Left colon (tissue), 2 donors: Measurements from ENCODE around the gene URB1. TPM values are rescaled to one million over a fixed set of nuclear protein-coding genes. Genes with fewer than 3 reads are reported as not detected.
A peak's percentile ranks its signal among the peaks of the same experiment; 100 is the strongest.
"Not testable (repeated sequence)": the region's sequence is repeated elsewhere in the genome, so short reads cannot be mapped to it uniquely, and the experiment has no call there.

ENCODE experiments used
- ATAC-seq: fragments of 200-7000 bp; cut with Tn5 transposase; one replicate; pipeline ENCODE4 v1.9.1; 2020; ENCODE audit warnings: mild to moderate bottlenecking, moderate library complexity
- DNase-seq, 2 donors: peaks; one replicate each; pipeline ENCODE4 v3.0.0-alpha.2; 2020
- intact Hi-C, 2 donors: fragments of 100-400 bp; cut with DNase I in 1 of 2; cut with micrococcal nuclease in 1 of 2; formaldehyde crosslinking; loops; one replicate each; pipeline versions ENCODE4 v1.11.2 to v1.14.0; 2022; cut with DNase I, micrococcal nuclease
- long read RNA-seq: library from polyadenylated mRNA; unstranded; transcript quantifications from one replicate; pipeline ENCODE4 v2.0.0, GENCODE V29; 2021
- total RNA-seq, 2 donors: library from RNA; stranded (reverse); fragmentation: NEBNext Ultra II Directional; extraction: Animal tissue kit (Norgen Biotek cat#: 25700); gene quantifications; one replicate each; pipeline ENCODE4 v1.2.1, GENCODE V29; 2021
- donor health status: DM: no; HTN: no; CAD: no.
- donor health status: DM: yes; HTN: yes; CAD: no.

The URB1 gene
- total RNA-seq, result 10 to 100 TPM in 1 of 2 donors, 1 to 10 TPM in 1; 7.3 to 12.6 TPM
- long read RNA-seq, partial matches to known transcripts, result 7 of 8 reads
- long read RNA-seq, other reads (novel, unspliced or antisense), result 1 of 8 reads

DNA sequence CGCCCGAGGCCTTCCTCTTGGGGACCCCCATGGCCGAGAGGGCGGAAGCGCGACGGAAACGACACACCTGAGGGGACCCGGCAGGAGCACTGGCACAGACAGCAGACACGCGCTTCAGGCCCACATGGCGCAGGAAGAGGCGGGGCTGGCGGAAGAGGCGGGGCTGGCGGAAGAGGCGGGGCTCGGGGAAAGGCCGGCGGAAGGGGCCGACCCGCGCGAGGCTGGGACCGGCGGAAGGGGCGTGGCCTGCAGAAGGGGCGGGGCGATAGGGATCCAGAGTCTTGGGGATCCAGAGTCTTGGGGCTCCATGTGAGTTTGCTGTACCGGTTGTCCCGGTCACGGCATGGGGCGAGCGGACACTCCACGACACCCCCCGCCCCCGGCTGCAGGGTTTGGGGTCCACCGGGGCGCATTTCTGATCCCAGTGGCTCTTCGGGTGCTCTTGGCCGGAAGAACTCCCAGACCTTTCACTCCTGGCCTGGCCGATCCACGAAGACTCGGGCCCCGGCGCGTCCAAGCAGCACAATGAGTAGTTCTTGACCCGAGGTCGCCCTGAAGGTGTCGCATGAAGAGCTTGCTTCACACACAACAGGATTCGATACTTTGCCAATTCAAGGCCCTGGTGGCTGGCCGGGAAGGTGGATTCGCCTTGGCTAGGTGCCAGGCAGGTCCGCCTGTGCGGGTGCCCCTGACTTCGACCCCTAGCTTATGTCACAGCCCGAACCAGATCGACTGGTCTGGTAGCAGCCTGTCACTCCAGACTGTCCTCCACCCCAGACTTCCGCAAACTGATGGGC, at the start of gene URB1:
Gene URB1 (minus strand): TSS at position 133 of the 797 bp plus-strand sequence. CDS start 102 bp downstream, at position 31.
- intact Hi-C loops, result no loop called here
- DNase-seq (peak; percentile 91 to 98), ATAC-seq (peak; percentile 96)

DNA sequence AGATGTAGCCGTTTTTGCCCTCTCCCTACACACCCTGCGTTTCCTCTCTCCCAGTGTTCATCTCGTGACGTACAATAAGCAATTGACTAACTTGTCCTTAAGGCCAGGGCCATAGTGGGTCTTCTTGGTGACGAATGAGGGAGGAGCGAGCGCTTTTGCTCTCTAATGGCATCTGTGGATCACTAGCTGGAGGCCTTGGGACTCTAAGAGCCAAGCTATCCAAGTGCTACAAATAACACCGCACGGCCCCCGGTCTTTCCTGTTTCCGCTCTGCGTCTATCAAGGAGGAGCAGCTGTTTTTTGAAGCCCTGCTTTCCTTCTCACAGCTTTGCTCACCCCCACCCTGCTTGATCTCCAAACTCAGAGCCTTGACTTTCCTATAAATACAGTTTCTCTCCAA, 44.9 kb upstream of the URB1 start:
- DNase-seq, result no peak
- intact Hi-C loops, result no loop called here
- ATAC-seq, result no peak

- ATAC-seq, result peak; percentile 64
- DNase-seq, intact Hi-C loops: not testable (repeated sequence)
These were observed 40.3 kb upstream of the URB1 start for GRCh38 chr21:32432982-32433660.

- ATAC-seq, result no peak
- intact Hi-C loops, result no loop called here
These were observed 35.3 kb upstream of the URB1 start for GRCh38 chr21:32427958-32428623.

GRCh38 chr21:32426592-32427051, 33.8 kb upstream of the URB1 start:
- intact Hi-C loops, result no loop called here
- no peak for ATAC-seq
- no peak for DNase-seq

More at GRCh38 chr21:32427958-32428623, 35.3 kb upstream of the URB1 start:
- DNase-seq, result no peak

DNA sequence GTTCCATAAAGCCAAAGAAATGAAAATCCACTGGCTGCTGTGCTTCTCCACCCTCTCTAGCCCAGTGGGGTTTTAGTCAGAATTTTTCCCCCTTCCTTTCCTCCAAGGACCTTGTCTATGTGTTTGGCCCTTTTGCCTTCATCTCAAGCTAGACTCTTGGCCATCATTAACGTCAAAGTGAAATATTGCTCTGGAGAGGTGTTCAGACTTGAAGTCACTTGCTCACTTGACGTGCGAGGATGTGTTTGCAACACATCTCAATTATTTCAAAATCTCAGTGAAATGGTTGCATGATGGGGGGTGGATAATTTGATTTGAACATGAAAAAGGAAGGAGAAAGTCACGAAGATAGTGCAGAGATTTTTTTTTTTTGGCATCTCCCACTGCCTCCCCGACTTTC, 33.3 kb upstream of the URB1 start:
- DNase-seq, result no peak
- intact Hi-C loops, result no loop called here
- ATAC-seq, result no peak

DNA sequence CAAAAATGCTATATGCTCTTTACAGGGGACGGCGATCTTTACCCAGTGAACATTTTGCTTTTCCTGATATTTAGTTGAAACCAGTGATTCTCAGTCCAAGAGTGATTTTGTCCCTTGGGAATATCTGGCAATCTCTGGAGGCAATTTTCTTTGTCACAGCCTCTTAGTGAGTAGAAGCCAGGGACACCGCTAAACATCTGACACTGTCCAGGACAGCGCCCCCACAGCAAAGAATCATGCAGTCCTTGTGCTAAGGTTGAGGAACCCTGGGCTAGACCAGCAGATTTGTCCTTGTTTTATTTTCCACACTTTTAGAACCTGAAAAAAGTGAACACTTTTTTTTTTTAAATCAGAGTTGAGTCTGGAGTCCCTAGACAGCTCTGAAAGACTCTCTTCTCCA, 32.8 kb upstream of the URB1 start:
- DNase-seq (no peak), ATAC-seq (no peak)
- intact Hi-C loops, result no loop called here

GRCh38 chr21:32424674-32425073, 31.9 kb upstream of the URB1 start:
- DNase-seq (no peak), ATAC-seq (no peak)
- intact Hi-C loops, result no loop called here

DNA sequence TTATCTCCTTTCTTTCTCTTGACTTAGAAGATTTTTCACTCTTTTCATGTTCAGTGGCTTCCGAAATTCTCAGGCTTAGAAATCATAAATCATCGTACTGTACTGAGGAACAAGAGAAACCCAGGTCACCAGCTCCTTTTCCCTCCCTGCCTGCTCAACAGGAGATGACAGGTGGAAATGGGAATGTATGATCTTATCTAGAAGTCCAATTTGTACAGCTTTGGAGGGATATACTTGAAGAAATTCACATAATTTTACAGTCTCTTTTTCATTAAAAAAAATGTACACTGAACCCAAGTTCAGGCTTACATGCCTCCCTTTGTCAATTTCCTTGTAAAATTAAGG, 31.4 kb upstream of the URB1 start:
- no peak for ATAC-seq
- no peak for DNase-seq
- intact Hi-C loops, result no loop called here

- no peak for DNase-seq
- no peak for ATAC-seq
- intact Hi-C loops, result no loop called here
These were observed 30.7 kb upstream of the URB1 start for GRCh38 chr21:32423320-32424190.

- ATAC-seq (no peak), DNase-seq (no peak)
- intact Hi-C loops, result no loop called here
These were observed 29.3 kb upstream of the URB1 start for GRCh38 chr21:32422064-32422463.

DNA sequence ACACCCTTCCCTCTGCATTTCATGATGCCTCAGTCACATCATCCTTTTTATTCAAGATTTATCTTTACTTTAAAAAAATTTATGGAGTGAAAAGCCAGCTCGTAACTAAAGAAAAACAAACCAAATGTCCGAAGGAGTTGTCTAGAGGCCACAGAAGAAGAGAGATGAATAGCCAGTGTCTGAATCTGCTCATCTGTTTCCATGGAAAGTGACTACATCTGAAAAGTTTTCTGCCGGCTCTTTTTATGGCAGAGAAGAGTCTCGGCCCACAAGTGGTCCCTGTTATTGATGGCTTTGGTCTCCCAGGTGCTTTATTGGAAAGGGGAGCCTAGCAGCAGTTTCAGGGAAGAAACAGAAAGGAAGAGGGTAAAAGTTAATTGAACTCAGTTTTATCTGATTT, 25.3 kb upstream of the URB1 start:
- no peak for ATAC-seq
- intact Hi-C loops, result loop anchor here in 1 of 2 donors (10.0 kb wide), 2 partner anchors 47 to 147 kb away; no protein-coding TSS in a partner anchor
- DNase-seq, result no peak

DNA sequence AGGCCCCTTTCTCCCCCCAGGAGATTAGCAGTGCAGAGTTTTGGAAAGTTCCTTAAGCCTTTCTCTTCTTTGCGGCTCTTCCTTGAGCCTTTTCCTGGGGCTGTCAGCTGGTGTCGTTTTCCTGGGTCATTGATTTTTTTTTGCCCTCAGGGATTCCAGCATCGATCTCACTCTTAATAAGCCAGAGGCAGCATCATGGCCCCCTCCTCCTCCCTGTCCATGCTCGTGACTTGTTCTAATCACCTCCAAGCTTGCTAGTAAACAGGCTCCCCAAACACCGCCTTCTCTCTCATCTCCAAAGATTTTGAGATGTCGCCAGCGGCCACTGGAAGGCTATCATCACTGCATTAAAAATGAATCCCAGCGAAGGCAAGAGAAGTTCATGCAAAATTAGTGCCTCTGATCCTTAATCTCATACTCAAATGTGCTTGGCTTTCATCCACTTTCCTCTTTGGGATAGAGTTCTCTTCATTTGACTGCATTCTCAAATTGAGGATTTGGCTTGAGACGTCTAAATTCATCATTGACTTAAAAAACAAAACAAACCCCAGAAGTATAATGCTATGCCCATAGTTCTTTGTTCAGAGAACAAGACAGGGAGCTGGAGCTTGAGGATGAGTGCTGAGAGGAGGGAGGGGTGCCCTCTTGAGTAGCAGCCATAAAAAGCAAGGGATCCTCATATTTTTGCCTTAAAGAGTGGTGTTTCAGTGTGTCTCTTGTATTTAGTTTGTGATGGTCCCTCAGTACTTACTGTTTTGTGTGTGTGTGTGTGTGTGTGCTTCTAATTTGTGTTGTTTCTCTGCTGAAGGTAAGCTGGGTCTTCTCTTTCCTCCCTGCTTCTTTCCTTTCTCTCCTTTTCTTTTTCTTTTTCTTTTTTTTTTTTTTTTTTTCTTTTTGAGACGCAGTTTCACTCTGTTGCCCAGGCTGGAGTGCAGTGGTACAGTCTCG, 22.9 kb upstream of the URB1 start:
- intact Hi-C loops, result loop anchor here in 1 of 2 donors (10.0 kb wide), 2 partner anchors 49 to 149 kb away; no protein-coding TSS in a partner anchor
- DNase-seq, result no peak
- ATAC-seq, result no peak

DNA sequence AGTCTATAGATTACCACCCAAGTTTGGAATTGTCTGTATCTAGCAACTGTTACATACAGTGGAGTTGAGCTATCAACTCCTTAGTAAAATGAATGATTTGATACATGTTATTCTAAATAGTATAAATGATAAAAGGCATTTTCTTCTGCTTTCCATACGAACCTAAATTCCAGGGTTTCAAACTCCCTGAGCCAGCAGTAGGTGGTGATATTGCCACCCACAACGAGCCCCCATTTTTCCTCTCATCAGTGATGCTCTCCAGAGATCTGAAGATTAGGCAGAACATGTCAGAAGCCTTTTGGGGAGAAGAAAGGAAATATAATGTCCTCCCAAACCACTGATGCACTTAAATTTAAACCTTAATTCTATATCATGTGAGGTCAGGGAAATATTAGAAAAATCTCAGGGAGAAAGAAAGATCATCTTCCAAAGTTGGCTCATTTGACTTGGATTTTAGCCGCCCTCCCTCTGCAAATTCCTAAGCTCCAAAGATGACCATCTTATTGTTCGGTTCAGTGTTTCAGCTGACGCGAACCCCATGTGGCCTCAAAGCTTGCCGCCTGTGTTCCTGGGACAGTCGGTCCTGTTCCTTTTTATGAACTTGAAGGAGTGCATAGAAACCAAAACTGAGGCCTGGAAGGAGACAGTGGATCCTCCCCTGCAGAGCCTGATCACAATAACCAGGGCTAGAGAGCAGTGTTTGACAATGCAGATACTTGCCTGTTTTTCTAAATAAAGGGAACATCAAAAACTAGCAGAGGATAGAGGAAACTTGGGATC, 22.0 kb upstream of the URB1 start:
- DNase-seq, result no peak
- no peak for ATAC-seq
- intact Hi-C loops, result loop anchor here in 1 of 2 donors (10.0 kb wide), 2 partner anchors 50 to 150 kb away; no protein-coding TSS in a partner anchor

DNA sequence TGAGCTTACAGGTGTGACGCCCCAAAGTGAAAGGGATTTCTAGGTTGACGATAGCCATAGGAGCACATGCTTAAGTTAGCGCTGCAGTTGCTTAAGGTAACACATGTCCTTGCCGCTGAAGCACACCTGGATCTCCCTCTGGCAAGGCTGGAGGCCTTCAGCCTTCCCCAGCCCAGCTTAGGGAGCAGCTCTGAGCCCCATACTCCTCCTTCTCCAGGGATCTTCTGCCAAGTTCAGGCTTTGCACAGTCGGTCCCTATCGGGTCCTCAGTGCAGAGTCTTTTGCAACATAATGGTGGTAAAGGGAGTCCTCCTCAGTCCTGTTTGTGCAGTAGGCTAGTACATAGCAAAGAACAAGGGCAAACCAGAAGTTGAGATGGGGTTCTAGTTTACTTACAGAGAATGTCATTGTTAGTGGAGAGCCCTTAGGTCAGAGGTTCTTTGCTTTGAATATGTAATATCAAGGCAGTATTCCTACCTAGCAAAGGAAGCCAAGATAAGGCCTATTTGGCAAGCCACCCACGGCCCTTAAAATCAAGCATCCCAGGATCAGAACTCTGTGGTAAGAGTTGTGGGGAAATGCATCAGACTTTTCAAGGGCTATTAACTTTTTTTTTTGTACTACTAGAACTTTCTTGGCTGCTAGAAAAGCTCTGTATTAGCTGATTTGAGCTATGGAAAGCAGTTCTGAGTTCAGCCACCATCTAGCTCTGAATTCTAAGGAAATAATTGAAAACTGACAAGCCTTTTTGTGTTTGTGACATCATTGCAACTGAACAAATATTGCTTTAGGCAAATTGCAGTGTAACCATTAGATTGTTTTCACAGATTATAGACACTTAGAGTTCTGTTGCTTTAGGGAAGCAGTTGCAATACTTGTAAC, 21.1 kb upstream of the URB1 start:
- intact Hi-C loops, result loop anchor here in 1 of 2 donors (10.0 kb wide), 2 partner anchors 51 to 151 kb away; no protein-coding TSS in a partner anchor
- DNase-seq, result peak; percentile 20 to 35
- ATAC-seq, result peak; percentile 20
